Measurements from ENCODE around the gene HLA-DPA1. TPM values are rescaled to one million over a fixed set of nuclear protein-coding genes. Genes with fewer than 3 reads are reported as not detected.

The HLA-DPA1 gene
- total and polyA plus RNA-seq, 4 donors: 12.0 to 49.3 (median 29.2) TPM

DNA sequence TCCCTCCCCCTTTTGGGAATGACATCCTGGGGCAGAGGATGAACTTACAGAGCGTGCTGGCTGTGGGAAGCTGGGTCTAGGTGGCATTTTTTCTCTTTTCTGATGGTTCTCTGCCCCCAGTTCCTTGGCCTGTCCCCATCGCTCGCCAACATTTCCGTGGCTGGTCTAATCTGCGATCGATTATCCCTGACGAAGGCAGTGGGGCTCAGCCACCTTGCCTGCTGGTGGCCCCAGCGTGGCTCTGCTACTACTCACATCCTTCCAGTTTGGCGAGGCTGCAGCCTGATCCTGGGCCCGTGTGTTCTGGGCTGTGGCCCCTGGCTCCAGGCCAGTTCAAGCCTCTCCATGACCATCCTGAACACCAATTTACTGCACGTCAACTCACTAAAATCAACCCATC lies 57.7 kb downstream of the HLA-DPA1 start:
- DNase-seq (ENCODE audit: low spot score): no peak
- peaks cover 0 to 8% (median 3%) of the 10 kb centered on the region in 4 donors for H3K4me1 ChIP-seq (ENCODE audit: control insufficient read depth in 4 of 4, insufficient read depth in 4 of 4, low read length in 3 of 4)
- H3K27me3 ChIP-seq (ENCODE audit: control insufficient read depth in 4 of 4, insufficient read depth in 4 of 4, low read length in 3 of 4): peaks cover 0 to 4% (median 0%) of the 10 kb centered on the region in 4 donors
- WGBS: 76% methylated on average over 11 of the region's 11 CpGs
- H3K9ac ChIP-seq (ENCODE audit: low read depth in 1 of 2, low read length in 2 of 2): no peak overlapping the region
- H3K27ac ChIP-seq (ENCODE audit: low read depth in 1 of 2, low read length in 2 of 2): no peak overlapping the region
- no peak overlapping the region for H3K4me3 ChIP-seq (ENCODE audit: low read depth in 1 of 3, low read length in 3 of 3)
- H3K36me3 ChIP-seq (ENCODE audit: control insufficient read depth in 4 of 4, insufficient read depth in 3 of 4, low read depth in 1 of 4, low read length in 3 of 4): no peaks in the 10 kb centered on the region
- H3K9me3 ChIP-seq (ENCODE audit: control insufficient read depth in 4 of 4, low read length in 3 of 4): no peaks in the 10 kb centered on the region
- TF ChIP-seq, protein P1, sequence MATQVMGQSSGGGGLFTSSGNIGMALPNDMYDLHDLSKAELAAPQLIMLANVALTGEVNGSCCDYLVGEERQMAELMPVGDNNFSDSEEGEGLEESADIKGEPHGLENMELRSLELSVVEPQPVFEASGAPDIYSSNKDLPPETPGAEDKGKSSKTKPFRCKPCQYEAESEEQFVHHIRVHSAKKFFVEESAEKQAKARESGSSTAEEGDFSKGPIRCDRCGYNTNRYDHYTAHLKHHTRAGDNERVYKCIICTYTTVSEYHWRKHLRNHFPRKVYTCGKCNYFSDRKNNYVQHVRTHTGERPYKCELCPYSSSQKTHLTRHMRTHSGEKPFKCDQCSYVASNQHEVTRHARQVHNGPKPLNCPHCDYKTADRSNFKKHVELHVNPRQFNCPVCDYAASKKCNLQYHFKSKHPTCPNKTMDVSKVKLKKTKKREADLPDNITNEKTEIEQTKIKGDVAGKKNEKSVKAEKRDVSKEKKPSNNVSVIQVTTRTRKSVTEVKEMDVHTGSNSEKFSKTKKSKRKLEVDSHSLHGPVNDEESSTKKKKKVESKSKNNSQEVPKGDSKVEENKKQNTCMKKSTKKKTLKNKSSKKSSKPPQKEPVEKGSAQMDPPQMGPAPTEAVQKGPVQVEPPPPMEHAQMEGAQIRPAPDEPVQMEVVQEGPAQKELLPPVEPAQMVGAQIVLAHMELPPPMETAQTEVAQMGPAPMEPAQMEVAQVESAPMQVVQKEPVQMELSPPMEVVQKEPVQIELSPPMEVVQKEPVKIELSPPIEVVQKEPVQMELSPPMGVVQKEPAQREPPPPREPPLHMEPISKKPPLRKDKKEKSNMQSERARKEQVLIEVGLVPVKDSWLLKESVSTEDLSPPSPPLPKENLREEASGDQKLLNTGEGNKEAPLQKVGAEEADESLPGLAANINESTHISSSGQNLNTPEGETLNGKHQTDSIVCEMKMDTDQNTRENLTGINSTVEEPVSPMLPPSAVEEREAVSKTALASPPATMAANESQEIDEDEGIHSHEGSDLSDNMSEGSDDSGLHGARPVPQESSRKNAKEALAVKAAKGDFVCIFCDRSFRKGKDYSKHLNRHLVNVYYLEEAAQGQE (IDR thresholded peaks at IDR 0.05): no peak
- TF ChIP-seq, protein P2, sequence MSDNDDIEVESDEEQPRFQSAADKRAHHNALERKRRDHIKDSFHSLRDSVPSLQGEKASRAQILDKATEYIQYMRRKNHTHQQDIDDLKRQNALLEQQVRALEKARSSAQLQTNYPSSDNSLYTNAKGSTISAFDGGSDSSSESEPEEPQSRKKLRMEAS (IDR thresholded peaks at IDR 0.05): no peak
- TF ChIP-seq JUND (IDR thresholded peaks at IDR 0.05): no peak
- TF ChIP-seq, protein P3, sequence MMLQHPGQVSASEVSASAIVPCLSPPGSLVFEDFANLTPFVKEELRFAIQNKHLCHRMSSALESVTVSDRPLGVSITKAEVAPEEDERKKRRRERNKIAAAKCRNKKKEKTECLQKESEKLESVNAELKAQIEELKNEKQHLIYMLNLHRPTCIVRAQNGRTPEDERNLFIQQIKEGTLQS (IDR thresholded peaks at IDR 0.05): no peak
- TF ChIP-seq GABPA (IDR thresholded peaks at IDR 0.05 in 1 of 2, conservative IDR thresholded peaks at IDR 0.05 in 1 of 2): no peak
- TF ChIP-seq HNF4G (IDR thresholded peaks at IDR 0.05): no peak
- TF ChIP-seq HNF4A (conservative IDR thresholded peaks at IDR 0.05): no peak
- TF ChIP-seq, protein P4, sequence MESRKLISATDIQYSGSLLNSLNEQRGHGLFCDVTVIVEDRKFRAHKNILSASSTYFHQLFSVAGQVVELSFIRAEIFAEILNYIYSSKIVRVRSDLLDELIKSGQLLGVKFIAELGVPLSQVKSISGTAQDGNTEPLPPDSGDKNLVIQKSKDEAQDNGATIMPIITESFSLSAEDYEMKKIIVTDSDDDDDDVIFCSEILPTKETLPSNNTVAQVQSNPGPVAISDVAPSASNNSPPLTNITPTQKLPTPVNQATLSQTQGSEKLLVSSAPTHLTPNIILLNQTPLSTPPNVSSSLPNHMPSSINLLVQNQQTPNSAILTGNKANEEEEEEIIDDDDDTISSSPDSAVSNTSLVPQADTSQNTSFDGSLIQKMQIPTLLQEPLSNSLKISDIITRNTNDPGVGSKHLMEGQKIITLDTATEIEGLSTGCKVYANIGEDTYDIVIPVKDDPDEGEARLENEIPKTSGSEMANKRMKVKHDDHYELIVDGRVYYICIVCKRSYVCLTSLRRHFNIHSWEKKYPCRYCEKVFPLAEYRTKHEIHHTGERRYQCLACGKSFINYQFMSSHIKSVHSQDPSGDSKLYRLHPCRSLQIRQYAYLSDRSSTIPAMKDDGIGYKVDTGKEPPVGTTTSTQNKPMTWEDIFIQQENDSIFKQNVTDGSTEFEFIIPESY (IDR thresholded peaks at IDR 0.05): no peak
- TF ChIP-seq FOXA2 (IDR thresholded peaks at IDR 0.05): no peak
- no peak for TF ChIP-seq TAF1 (conservative IDR thresholded peaks at IDR 0.05)
- TF ChIP-seq FOXA1 (IDR thresholded peaks at IDR 0.05): no peak
- TF ChIP-seq, protein P5, sequence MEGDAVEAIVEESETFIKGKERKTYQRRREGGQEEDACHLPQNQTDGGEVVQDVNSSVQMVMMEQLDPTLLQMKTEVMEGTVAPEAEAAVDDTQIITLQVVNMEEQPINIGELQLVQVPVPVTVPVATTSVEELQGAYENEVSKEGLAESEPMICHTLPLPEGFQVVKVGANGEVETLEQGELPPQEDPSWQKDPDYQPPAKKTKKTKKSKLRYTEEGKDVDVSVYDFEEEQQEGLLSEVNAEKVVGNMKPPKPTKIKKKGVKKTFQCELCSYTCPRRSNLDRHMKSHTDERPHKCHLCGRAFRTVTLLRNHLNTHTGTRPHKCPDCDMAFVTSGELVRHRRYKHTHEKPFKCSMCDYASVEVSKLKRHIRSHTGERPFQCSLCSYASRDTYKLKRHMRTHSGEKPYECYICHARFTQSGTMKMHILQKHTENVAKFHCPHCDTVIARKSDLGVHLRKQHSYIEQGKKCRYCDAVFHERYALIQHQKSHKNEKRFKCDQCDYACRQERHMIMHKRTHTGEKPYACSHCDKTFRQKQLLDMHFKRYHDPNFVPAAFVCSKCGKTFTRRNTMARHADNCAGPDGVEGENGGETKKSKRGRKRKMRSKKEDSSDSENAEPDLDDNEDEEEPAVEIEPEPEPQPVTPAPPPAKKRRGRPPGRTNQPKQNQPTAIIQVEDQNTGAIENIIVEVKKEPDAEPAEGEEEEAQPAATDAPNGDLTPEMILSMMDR (IDR thresholded peaks at IDR 0.05; ENCODE audit: low read depth, low read length, missing input control): no peak
- no peak for TF ChIP-seq RAD21 (IDR thresholded peaks at IDR 0.05)

DNA sequence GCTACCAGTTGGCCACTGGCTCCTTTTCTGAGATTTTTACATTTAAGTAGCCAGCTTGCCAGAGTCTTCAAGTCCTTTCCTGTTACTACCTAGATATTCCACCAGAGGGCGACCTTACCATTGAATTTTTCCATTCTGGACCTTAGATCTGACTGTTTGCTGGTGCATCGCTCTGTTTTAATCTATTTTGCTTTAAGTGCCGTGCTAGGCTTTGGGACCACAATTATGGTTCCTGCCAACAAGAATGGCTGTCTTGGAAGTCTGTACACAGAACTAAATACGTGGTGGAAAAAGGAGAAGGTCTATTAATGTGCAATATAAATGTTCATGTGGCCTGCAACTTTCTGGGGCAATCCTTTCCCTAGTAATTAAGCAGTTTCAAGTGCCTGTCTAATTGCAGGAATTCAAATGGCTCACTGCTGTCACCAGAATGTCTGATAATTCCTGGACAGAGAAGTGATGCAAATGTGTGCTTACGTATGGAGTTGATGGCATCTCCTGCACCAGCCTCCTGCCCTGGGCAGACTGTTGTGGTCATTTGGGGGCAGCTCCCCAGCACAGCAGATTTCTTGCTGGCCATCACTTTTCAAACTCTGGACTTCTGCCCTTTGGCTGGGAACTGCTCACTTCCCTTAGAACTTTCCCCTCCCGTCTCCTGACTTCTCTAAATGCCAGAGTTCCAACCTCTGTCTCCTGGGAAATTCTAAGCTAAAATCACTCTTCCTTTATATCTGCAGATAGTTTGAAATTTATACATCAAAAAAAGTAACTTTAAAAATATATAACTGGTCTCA lies 58.4 kb downstream of the HLA-DPA1 start:
- H3K27me3 ChIP-seq (ENCODE audit: control insufficient read depth in 4 of 4, insufficient read depth in 4 of 4, low read length in 3 of 4): peaks cover 0 to 4% (median 0%) of the 10 kb centered on the region in 4 donors
- no peak for DNase-seq (ENCODE audit: low spot score)
- no peak overlapping the region for H3K4me3 ChIP-seq (ENCODE audit: low read depth in 1 of 3, low read length in 3 of 3)
- H3K36me3 ChIP-seq (ENCODE audit: control insufficient read depth in 4 of 4, insufficient read depth in 3 of 4, low read depth in 1 of 4, low read length in 3 of 4): no peaks in the 10 kb centered on the region
- WGBS: 20% methylated on average over 6 of the region's 6 CpGs
- no peak overlapping the region for H3K27ac ChIP-seq (ENCODE audit: low read depth in 1 of 2, low read length in 2 of 2)
- H3K9me3 ChIP-seq (ENCODE audit: control insufficient read depth in 4 of 4, low read length in 3 of 4): no peaks in the 10 kb centered on the region
- peaks cover 0 to 8% (median 3%) of the 10 kb centered on the region in 4 donors for H3K4me1 ChIP-seq (ENCODE audit: control insufficient read depth in 4 of 4, insufficient read depth in 4 of 4, low read length in 3 of 4)
- H3K9ac ChIP-seq (ENCODE audit: low read depth in 1 of 2, low read length in 2 of 2): no peak overlapping the region
- TF ChIP-seq NR2F2 (IDR thresholded peaks at IDR 0.05) (no peak), FOXA2 (IDR thresholded peaks at IDR 0.05) (no peak), TAF1 (conservative IDR thresholded peaks at IDR 0.05) (no peak), HNF4G (IDR thresholded peaks at IDR 0.05) (no peak), RAD21 (IDR thresholded peaks at IDR 0.05) (peak; percentile 94 to 95), RXRA (IDR thresholded peaks at IDR 0.05) (no peak)
- TF ChIP-seq, protein P3 (IDR thresholded peaks at IDR 0.05): no peak
- TF ChIP-seq, protein P1 (IDR thresholded peaks at IDR 0.05): no peak
- TF ChIP-seq, protein P2 (IDR thresholded peaks at IDR 0.05): no peak
